SHP77 (cell line): ENCODE data around the gene DBN1.

Source experiments
- DNase-seq, 2 experiments: peaks; one replicate each; lab custom pipeline; 2025; lab: John Stamatoyannopoulos, UW

The DBN1 gene

DNA sequence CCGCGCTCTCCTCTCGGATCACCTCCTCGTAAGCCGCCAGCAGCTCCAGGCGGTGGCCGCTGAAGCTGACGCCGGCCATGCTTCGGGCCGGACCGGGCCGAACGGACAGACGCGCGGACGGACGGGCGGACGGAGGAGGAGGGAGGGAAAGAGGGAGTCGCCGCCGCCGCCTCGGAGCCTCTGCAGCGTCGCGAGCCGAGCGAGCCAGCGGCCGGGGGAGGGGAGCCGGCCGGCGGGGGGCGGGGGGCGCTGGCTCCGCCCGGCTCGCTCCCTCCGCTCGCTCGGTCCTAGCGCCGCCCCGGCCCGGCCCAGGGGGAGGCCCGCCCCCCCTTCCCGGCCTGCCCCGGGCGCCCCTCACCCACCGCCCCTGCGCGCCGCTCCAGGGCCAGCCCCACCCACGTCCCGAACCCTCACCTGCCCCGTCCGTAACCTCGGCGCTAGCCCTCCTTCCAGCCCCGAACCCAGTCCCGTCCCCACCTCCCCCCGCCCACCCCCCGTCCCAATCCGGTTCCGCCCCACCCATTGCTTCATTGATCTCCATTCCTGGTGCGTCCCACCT lies at the start of gene DBN1:
Gene DBN1 (minus strand): TSS at position 192 of the 559 bp plus-strand sequence. CDS start 113 bp downstream, at position 79.
- peak in 1 of 2 experiments; percentile 44 for DNase-seq

DNA sequence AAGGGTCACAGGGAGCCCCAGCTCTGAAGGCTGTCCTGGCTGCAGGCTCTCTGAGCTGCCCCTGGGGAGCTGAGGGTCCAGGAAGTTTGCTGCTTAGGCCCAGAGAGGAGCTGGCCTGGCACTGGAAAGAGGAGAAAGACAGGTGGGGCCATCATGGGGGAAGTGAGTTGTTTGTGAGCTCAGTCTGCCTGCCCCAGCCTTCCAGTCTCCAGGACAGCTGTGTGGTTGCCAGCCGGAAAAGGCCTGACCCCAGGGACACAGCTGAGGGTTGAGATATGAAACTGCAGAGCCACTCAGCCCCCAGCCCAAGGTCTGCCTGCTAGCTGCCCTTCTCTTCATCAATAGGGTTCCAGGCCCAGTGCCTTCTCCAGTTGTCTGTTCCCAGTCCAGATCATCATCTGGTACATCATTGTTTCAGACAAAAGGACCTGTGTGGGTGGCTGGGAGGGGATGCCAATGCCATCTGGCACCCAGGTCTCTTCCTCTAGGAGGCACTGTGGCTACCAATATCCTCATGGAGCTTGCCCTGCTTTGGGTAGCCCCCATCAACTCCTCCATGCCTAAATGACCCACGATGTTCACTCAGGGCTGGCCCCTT lies 47.6 kb upstream of the DBN1 start:
- DNase-seq = no peak

DNA sequence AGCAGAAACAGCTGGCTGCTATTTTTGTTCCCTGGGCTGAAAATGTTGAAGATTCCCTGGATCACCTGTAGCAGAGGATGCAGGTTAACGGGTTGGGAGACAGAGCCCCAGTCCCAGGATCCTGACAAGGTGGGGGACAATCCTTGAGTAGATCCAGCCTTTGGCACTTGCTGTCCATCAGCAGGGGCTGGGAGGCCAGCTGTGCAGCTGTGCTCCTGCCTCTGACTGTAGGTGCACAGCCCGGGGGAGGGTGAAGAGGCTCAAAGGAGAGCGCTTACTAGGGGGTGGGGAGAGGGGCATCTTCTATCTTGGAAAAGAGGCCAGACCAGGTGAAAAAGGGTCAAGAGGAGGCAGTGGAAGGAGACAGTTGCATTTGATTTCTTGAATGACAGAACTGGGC lies 46.8 kb upstream of the DBN1 start:
- DNase-seq = no peak

DNA sequence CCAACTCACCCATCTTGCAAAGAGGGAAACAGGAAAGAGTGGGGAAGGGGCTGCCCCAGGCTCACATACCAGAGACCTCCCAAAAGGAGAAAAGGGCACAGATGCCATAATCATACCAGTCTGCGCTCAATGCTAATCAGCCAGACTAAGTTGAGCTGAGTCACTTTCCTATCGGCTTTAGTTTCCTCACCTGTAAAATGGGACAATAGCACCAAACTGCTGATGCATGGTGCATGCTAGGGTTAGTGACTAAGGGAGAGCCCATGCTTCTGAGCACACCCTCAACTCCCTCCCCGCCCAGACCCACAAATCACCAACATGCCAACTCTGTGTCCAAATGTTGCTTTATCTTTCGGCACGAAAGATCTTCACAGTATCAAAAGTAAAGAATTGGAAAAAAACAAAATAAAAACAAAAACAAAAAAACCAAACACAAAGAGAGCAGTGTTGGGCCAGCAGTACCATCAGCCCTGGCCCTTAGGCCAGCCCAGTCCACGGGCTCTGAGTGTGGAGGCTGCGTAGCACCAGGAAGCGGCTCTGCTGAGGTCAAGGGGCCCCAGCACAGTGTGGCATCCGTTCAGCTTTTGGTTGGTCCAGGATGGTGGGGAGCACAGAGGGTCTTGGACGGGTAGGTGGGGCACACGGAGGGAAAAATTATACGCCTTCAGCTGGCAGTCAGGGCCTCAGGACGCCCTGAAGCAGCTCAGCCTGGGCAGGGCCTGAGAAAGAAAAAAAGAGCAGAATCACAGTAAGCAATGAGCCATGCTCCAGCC lies 46.2 kb upstream of the DBN1 start:
- DNase-seq = no peak

DNA sequence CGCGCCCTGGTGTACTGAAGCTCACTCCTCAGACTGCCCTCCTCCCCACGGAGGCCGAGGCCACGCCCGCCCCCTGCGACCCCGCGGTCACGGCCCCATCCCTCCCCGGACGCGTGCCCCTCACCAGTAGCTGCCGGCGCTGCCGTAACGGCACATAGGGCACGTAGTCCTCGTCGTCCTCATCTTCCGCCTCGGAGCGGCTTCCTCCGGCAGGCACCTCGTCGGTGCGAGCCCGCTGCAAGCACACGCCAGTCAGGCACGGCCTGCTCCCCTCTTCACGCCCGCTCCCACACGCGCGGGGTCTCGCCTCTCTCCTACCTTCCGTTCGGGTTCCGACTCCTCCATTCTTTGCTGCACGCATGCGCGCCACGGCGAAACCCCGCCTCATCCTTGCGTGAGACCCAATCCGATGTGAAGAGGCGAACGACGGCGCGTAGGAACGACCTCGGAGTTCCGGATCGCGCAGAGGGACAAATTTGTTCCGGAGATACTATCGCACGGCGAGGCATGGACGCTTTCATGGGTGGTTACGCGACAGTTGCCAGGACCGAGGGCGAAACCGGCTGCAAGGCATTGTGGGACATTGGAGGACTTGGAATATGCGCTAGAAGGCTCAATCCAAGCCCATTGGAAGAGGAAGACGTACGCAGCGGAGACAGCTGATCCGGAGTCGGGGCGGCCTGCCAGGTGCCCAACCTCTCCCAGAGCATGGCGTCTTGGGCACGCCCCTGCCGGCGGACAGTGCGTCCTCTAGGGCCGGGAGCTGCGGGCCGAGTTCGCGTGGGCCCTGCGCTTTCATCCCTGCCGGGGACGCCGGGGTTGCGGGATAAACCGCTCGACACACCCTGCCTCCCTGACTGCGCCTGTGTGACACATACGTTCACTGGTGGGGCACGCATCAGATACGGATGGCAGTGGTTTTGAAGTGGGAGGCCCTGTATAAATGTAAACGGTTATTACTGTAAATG lies 43.5 kb upstream of the DBN1 start, which contains the start of gene DDX41:
Gene DDX41 (minus strand): TSS at position 361 of the 968 bp plus-strand sequence. CDS start 16 bp downstream, at position 345.
- peak; percentile 97 for DNase-seq

DNA sequence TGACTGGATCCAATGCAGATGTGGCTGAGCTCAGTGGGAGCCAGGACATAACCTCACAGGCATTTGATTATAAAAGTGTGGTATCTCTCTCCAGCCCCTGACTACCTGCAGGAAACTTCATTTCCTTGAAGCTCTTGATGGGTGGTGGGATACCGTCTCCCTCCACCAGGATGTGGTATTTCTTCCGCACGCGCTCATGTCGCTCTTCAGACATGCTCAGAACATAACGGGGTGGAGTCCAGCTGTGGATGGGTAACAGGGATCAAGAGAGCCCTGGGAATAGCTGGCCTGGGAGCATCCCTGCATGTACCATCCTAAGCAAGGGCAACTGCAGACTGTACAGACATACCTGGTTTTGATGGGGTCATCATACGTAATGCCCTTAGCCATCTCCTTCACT lies 42.1 kb upstream of the DBN1 start:
- DNase-seq = no peak

DNA sequence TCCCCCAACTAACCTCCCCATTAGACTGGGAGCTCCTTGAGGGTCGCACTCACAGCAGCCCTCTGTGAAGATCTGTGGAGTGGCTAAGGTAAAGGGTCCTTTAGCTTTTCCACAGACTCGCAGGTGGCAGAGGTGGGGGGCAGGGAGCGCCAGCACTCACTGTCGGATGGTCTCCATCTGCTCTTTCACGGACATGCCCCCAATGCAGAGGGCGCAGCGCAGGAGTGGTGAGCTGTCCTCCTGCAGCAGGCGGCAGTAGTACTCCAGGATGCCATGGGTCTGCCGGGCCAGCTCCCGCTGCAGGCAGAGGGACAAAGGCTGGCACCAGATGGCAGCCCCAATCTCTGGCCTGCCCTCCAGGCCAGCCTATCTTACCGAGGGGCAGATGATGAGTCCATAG lies 41.1 kb upstream of the DBN1 start:
- no peak for DNase-seq

DNA sequence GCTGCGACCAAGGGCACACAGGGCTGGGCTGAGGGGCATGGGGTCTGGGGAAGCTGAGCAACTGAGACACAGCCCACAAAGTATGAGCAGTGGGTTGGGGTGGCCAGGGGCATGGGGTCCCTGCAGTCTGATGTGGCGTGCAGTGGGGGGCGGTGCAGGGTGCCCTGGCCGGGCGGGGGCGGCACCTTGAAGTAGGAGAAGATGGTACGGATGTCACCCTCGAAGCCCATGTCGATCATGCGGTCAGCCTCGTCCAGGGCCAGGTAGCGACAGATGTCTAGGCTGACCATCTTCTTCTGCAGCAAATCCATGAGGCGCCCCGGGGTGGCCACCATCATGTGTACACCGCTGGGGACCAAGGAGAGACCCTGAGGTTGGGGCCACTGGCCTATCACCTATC lies 40.1 kb upstream of the DBN1 start:
- DNase-seq = no peak

DNA sequence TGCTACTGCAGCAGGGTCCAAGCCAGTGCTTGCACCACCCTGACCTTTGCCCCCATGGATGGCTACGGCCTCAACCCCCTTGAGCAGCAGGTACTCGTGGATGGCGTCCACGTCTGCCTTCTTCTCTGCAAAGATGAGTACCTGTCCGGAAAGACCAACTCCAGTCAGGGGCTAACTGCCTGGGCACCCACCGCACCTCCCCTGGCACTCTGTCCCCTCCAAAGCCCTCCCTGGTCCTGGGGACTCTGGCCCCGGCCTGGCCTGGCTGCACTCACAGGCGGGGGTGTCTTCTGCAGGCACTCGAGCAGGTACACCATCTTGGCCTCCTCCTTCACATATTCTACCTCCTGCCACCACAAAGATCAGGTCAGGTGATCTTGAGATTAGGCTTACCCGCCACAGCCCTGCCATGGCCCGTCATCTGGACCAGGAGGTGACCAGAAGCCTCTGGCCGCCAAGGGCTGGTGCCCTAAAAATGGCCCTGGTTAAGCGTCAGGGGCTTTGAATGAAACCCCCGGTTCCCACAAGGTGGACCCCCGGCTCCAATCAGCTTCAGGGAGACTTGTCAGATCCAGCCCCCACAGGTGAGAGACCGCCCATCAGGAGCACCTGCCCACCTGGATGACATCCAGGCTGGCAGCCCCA lies 39.4 kb upstream of the DBN1 start:
- DNase-seq = no peak

DNA sequence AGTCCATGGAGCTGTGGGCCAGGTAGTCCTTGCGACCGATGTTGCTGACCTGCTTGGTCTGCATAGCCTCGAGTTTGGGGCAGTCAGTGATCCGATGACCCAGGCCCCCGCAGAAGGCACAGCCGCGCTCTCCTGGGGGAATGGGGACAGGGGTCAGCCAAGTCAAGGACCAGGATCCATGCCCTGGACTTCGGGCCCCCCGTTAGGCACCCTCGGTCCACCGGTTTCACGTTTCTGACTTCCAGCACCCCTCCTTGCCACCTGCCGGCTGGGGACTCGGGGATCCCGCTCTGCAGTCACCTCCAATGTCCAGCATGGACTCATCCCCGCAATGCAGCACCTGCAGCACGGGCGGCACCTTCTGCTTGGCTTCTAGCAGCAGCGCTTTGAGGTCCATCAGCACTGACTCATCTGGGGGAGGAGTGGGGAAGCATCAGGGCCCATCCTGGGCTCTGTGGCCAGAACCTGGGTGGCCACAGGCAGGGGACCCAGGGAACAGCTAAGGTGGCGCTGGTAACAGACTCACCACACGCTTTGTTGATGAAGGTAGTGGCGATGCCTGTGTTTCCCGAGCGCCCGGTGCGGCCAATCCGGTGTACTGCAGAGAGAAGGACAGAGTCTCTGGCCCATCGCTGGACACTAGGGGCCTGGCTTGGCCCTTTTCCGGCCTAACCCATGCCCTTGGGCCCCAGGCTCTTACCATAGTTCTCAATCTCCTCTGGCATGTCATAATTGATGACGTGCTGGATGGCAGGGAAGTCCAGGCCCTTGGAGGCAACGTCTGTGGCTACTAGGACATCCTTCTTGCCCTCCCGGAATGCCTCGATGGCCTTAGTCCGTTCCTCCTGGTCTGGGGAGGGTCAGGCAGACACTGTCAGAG lies 38.6 kb upstream of the DBN1 start:
- no peak for DNase-seq

DNA sequence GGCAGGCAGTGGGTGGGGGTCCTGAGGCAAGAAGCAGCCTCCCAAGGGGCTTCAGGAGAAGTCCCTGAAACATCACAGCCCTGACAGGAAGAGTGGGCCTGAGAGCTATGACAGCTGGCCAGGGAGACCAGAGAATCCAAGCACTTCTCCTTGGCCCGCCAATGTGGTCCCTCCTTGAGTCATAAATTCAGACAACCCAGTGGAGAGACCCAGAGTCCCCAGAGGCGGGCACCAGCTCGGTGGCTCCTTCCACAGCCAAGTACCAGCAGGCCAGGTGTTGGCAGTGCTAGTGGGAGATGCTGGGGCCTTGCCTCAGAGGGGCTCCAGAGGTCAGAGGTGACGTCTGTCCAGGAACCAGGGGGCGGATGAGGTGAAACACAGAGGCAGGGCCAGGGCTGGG lies 37.7 kb upstream of the DBN1 start:
- no peak for DNase-seq

DNA sequence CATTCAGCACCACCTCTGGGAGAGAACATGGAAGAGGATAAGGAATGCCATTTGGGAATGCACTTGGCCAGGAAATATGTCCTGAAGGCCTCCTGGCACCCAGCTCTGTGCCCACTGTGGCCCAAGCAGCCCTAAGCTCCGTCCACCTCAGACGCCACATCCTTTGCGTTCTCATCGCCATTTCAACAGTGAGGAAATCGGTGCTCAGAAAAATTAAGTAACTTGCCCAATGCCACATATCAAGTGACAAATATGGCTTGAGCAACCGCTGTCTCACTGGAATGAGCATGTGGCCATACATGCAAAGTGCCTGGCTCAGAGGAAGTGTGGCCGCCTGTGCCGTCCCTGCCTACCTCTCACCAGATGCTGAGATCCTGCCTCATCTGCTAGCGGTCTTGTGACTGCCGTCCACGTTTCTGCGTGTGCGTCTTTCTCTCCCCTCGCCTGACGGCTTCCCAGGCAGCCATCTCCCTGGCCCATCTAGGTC lies 37.2 kb upstream of the DBN1 start:
- no peak for DNase-seq

DNA sequence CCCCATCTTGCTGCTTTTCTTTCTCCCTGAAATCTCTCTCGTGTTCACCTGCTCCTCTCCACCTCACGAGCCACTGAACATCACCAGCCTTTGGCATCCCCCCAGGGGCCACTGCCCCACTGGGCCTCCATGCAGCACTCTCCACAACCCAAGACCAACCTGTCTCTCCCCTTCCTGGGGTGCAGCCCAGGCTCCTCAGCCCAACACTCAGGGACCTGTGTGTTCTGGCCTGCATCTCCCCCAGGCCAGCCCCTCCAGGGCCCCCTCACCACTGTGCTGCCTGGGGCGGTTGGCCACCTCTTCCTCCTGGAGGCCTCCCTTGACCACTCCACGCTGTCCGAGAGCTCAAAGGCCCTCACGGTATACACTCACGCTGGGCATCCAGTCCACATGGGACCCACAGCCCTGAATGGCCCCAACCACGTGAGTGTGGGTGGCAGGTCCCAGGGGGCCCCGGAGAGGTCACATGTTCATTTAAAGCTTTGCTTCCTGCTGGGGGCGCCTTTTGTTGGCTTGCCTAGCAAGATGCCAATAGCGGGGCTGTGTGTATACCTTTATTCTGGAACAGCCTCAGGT lies 36.6 kb upstream of the DBN1 start:
- no peak for DNase-seq

DNA sequence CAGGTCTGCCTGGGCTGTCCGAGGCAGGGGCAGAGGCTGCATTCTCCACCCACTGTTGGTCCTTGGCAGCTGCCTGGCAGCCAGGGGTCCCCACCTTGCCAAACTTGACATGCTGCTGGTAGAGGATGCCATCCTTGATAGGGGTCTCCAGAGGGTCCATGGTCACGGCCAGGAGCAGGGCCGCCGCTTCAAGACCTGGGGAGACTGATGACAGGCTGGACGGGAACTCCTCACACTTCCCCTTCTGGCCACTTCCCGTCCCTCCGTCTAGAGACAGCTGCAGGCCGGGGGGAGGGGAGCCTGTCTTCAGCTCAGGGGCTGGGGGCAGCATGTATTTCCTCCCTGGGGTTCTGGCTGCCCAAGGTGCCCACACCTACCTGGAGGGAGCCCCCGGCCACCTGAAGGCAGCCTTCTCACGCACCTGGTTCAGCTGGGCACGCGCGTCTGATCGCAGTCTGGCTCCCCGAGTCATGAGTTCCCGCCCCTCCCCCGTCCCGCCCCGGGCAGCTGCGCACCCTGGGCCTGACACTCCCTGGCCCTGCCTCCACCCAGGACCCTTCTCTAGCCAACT lies 36.0 kb upstream of the DBN1 start, which contains the start of gene DOK3:
Gene DOK3 (minus strand): TSS at position 446 of the 571 bp plus-strand sequence. CDS start 286 bp downstream, at position 160.
- DNase-seq = peak in 1 of 2 experiments; percentile 54

DNA sequence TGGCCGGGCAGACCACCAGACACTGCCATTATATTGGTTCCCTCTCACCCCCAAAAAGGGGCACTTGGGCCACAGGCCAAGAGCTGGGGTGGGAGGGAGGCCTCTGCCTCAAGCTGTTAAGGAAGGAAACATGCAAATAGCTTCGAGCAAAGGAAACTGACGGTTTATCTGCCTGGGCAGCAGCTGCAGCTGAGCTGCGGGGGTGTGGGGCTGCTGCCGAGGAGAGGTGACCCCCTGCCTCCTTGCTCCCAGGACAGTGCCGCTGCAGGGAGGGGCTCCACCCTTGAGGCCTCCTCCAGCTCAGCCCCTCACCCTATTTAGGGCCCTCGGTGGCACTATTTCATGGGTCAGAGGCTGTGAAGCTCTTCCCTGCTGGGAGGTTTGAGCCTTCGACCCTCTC lies 35.4 kb upstream of the DBN1 start:
- no peak for DNase-seq

DNA sequence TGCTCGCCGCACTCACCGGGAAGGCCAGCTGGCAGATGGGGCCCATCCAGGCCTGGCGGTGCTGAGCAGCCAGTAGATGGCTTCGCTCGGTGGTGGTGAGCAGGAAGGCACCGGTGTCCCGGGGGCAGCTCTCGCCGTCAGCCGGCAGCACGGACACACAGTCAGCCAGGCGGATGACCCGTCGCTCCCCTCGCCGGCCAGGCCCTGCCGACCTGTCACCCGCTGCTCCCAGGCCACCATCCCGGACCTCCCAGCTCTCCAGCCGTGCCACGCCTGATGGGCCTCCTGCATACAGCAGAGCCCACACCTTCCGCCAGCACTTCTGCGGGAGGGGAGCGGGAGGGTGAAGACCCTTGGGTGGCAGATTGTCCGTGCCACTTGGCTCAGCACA lies 34.8 kb upstream of the DBN1 start:
- DNase-seq = no peak

DNA sequence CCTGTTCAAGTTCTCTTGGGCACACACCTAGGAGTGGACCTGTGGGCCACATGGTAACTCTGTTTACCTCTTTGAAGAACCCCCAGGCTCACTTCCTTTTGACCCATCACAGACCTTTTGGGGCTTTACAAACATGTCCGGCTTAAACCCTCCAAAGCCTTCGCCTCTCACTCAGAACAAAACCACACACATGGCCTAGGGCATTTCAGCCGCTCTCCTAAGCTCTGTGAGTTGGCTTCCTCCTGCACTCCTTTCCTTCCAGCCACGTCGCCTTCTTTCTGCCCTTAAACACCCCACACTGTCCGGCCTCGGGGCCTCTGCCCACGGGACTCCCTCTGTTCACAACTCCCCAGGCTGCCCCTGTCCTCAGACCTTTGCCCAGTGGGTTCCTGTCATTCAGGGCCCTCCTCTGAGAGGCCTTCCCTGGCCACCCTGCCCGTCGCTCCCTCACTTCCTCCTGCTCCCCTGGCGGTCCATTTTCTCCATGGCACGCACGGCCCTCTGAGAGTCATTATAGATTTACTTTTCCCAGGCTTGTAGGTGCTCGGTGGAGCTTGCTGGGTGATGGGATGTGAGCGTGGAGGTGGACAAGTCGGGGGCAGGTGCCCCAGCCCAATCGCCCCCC lies 34.3 kb upstream of the DBN1 start:
- DNase-seq = no peak

DNA sequence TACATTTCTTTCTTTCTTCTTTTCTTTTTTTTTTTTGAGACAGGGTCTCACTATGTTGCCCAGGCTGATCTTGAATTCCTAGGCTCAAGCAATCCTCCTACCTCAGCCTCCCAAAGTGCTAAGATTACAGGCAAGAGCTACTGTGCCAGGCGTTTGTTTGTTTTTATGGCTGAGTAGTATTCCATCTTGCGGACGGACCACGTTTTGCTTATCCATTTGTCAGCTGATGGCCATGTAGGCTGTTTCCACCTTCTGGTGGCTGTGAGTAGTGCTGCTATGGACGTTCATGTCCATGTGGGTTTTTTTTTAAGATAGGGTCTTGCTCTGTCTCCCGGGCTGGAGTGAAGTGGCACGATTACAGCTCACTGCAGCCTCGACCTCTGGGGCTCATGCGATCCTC lies 33.7 kb upstream of the DBN1 start:
- DNase-seq = peak in 1 of 2 experiments; percentile 38

DNA sequence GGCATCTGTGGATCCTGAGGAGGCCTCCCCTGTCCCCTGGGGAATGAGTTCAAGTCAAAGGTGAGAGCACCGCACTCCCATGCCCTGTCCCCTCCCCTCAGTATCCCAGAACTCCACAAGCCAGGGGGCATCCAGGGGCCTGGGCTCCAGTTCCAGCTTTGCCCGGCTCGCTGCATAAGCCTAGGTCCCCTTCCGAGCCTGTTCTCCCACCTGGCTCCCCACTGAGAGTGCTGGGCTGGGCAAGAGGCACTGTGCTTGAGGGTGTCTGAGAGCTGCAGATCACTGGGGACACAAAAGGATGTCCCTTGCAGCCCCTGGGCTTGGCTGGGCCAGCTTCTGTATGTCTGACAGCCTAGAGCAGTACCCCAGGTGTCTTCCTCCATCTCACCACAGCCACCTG lies 31.6 kb upstream of the DBN1 start:
- DNase-seq = no peak
